ENCODE data around the gene TRIM60.
"Not testable (repeated sequence)": the region's sequence is repeated elsewhere in the genome, so short reads cannot be mapped to it uniquely, and the experiment has no call there.

Gene TRIM60

GRCh38 chr4:165031436-165032211 lies at the start of gene TRIM60:
Gene TRIM60, plus strand, starts transcription at chr4:165031999. Its CDS starts 8,074 bp downstream, at chr4:165040073.
- no peak for DNase-seq (ENCODE audit: low read depth in 2 of 2)

GRCh38 chr4:164989471-164989870 lies 42.3 kb upstream of the TRIM60 start:
- DNase-seq (ENCODE audit: low read depth in 2 of 2): no peak

DNA sequence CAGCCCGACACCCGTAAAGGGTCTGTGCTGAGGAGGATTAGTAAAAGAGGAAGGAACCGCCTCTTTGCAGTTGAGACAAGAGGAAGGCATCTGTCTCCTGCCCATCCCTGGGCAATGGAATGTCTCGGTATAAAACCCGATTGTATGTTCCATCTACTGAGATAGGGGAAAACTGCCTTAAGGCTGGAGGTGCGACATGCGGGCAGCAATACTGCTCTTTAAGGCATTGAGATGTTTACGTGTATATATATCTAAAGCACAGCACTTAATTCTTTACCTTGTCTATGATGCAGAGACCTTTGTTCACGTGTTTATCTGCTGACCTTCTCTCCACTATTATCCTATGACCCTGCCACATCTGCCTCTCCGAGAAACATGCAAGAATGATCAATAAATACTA lies 41.0 kb upstream of the TRIM60 start:
- DNase-seq (ENCODE audit: low read depth in 2 of 2): not testable (repeated sequence)

- not testable (repeated sequence) for DNase-seq (ENCODE audit: low read depth in 2 of 2)
Observed at GRCh38 chr4:164996123-164996522, 35.7 kb upstream of the TRIM60 start.

DNA sequence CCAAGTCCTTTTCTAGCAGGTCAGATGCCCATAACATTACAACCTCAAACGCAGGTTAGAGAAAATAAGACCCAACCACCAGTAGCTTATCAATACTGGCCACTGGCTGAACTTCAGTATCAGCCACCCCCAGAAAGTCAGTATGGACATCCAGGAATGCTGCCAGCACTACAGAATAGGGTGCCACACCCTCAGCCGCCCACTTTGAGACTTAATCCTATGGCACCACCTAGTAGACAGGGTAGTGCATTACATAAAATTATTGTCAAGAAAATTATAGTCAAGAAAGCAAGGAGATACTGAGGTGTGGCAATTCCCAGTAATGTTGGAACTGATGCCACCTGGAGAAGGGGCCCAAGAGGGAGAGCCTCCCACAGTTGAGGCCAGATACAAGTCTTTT lies 34.5 kb upstream of the TRIM60 start:
- DNase-seq (ENCODE audit: low read depth in 2 of 2): no peak

GRCh38 chr4:164997941-164998340 lies 33.9 kb upstream of the TRIM60 start:
- DNase-seq (ENCODE audit: low read depth in 2 of 2): no peak

- not testable (repeated sequence) for DNase-seq (ENCODE audit: low read depth in 2 of 2)
Observed at GRCh38 chr4:164998526-164999080, 33.2 kb upstream of the TRIM60 start.

- DNase-seq (ENCODE audit: low read depth in 2 of 2): not testable (repeated sequence)
Observed at GRCh38 chr4:165001957-165002356, 29.8 kb upstream of the TRIM60 start.

GRCh38 chr4:165005352-165005925 lies 26.4 kb upstream of the TRIM60 start:
- DNase-seq (ENCODE audit: low read depth in 2 of 2): no peak

DNA sequence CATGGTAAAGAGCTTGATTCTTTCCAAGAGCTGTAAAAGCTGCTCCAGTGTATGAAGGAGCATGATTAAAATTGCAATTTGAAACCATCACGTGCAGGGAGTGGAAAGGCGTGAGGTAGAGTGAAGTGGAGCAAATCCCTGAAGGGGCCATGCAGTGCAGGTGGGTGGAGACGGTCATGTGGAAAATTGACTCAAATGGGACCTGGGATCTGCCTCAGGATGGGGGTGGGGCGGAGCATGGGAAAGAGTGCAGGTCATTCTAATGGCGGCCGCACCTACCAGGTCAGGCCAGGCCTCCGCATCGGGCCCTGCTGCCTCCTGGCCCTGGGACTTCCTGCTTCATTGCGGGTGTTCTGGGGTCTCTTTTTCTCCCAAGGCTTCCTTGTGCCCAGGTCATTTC lies 25.3 kb upstream of the TRIM60 start:
- DNase-seq (ENCODE audit: low read depth in 2 of 2): no peak

DNA sequence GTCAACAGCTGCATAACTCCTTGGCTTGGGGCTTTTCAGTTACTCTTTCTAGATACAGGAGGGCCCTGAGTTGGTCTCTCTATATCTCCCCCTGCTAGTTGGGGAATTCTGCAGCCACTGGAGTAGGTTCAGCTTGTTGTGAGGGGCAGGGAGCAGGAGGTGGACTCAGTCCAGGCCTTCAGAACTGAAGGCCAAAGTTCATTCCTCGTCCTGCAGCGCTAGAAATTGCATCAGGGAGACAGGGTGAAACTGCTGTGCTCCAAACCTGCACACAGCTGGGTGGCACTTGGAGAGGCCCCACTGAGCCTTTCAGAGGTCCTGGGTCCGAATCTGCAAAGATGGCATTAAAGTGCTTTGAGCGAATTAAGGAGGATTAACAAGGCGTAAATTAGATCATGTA lies 24.9 kb upstream of the TRIM60 start:
- DNase-seq (ENCODE audit: low read depth in 2 of 2): no peak

DNA sequence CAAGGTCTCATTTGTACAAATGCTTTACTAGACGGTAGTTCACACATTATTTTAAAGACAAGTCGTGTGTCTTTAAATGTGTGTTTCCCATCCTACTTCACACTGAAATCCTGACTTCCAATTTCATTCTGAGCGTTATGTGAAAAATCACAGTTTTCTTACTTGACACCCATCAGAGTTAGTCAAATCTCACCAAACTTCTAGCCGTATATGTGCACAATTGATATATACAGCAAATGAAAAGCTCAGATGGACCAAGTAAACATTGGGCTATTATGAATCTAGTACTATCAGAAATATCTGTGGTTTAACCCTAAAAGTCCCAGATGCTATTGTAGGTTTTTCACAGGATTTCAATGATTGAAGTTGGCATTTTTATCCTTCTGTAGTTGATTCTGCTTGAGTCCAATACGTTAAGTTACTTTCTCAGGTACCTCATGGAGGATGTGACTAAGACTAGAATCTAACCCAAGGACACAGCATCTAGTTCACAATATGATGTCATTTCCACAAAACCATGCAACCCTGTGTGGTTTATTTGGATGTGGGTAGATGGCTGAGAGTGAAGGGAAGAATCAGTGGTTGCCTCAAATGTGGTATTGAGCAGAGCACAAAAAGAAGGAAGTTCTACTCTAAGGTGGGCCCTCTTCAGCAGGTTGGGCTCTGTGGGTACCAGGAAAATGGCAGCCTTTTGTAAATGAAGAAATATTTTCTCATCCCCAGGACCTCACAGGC lies 22.1 kb upstream of the TRIM60 start:
- no peak for DNase-seq (ENCODE audit: low read depth in 2 of 2)

- no peak for DNase-seq (ENCODE audit: low read depth in 2 of 2)
Observed at GRCh38 chr4:165010487-165010886, 21.3 kb upstream of the TRIM60 start.

DNA sequence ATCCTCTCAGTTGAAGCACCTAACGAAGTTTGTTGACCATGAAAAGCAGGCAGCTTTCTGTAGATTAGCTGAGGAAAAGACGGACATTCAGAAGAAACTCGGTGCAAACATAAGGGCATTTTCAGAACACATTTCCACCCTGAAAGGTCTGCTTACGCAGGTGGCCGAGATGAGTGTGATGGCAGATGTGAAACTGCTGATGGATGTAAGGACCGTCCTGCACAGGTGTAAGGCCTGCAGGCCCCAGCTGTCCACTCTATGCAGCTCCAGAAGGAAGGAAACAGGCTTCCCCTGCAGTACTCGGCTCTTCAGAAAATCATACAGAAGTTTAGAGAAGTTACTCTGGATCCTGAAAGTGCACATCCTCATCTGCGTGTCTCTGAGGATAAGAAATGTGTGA lies 20.8 kb upstream of the TRIM60 start:
- DNase-seq (ENCODE audit: low read depth in 2 of 2): no peak

GRCh38 chr4:165011403-165011802 lies 20.4 kb upstream of the TRIM60 start:
- no peak for DNase-seq (ENCODE audit: low read depth in 2 of 2)

GRCh38 chr4:165013691-165014090 lies 18.1 kb upstream of the TRIM60 start:
- no peak for DNase-seq (ENCODE audit: low read depth in 2 of 2)

GRCh38 chr4:165016971-165017370 lies 14.8 kb upstream of the TRIM60 start:
- DNase-seq (ENCODE audit: low read depth in 2 of 2): no peak

GRCh38 chr4:165019995-165020394 lies 11.8 kb upstream of the TRIM60 start:
- DNase-seq (ENCODE audit: low read depth in 2 of 2): not testable (repeated sequence)

- not testable (repeated sequence) for DNase-seq (ENCODE audit: low read depth in 2 of 2)
Observed at GRCh38 chr4:165025782-165026181, 6.0 kb upstream of the TRIM60 start.

GRCh38 chr4:165027762-165028402 lies 3.9 kb upstream of the TRIM60 start:
- no peak for DNase-seq (ENCODE audit: low read depth in 2 of 2)

- DNase-seq (ENCODE audit: low read depth in 2 of 2): no peak
Observed at GRCh38 chr4:165048170-165048569, 16.4 kb downstream of the TRIM60 start.

DNA sequence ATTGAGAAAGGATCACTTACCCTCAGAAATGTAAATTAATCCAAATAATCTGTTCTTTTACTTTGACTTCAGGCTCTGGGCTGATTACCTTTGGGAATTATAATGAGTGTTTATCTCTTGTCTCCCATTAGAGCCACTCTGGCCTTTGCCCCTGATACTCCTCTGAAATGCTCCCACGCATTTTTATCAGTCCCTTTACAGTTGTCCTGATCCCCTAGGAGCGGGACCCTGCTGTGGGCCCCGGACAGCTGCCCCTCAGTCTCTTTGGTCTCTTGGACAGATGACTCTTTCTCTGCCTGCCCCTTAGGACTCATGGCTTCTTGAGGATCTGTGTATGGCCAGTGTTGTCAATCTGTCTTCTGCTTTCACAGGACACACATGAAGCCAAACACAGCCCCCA lies 20.8 kb downstream of the TRIM60 start:
- no peak for DNase-seq (ENCODE audit: low read depth in 2 of 2)
